OCI-LY3 (cell line): Measurements from ENCODE around the gene SCAND1.

Source experiments
- H2AFZ ChIP-seq: fragments of 200-600, 300-600 bp; shearing (Covaris generic); 2 replicates; pipeline ENCODE4 v1.6.0; 2014; ENCODE audit warnings: antibody characterized with exemption, low read depth, low read length
- H3K27ac ChIP-seq: fragments of 200-600, 300-600 bp; sonication (generic); 2 replicates; pipeline ENCODE4 v1.5.1; 2014; ENCODE audit warnings: mild to moderate bottlenecking, low read length, moderate library complexity, mixed read lengths
- H3K27me3 ChIP-seq: fragments of 200-600, 300-600 bp; sonication (generic); 2 replicates; pipeline ENCODE4 v1.6.1; 2014; ENCODE audit warnings: low read depth, low read length, mixed read lengths
- H3K36me3 ChIP-seq: fragments of 200-600, 300-600 bp; sonication (generic); replicated peaks from 2 replicates; pipeline ENCODE3; 2014; ENCODE audit warnings: low read depth, low read length, mixed read lengths
- H3K4me1 ChIP-seq: fragments of 300-600, 200-600 bp; sonication (generic); 2 replicates; pipeline ENCODE4 v1.6.1; 2014; ENCODE audit warnings: low read length, mixed read lengths
- H3K4me2 ChIP-seq: fragments of 200-600, 300-600 bp; sonication (generic); 2 replicates; pipeline ENCODE4 v1.6.1; 2014; ENCODE audit warnings: low read length, mixed read lengths
- H3K4me3 ChIP-seq: fragments of 300-600, 200-600 bp; sonication (generic); 2 replicates; pipeline ENCODE4 v1.5.1; 2014; ENCODE audit warnings: antibody characterized with exemption, mild to moderate bottlenecking, low read length, moderate library complexity
- H3K79me2 ChIP-seq: fragments of 300-600, 200-600 bp; shearing (Covaris generic); 2 replicates; pipeline ENCODE4 v1.6.1; 2014; ENCODE audit warnings: mild to moderate bottlenecking, low read length, mixed read lengths
- H3K9ac ChIP-seq: fragments of 300-600, 200-600 bp; shearing (Covaris generic); 2 replicates; pipeline ENCODE4 v1.6.0; 2014; ENCODE audit warnings: mild to moderate bottlenecking, low read length, moderate library complexity
- H3K9me3 ChIP-seq: fragments of 200-600, 300-600 bp; shearing (Covaris generic); 2 replicates; pipeline ENCODE4 v1.6.1; 2014; ENCODE audit warnings: low read length, mixed read lengths; ENCODE audit not compliant: insufficient read depth
- H4K20me1 ChIP-seq: fragments of 200-600, 300-600 bp; sonication (generic); 2 replicates; pipeline ENCODE4 v1.6.1; 2016; ENCODE audit warnings: low read length, mixed read lengths; ENCODE audit not compliant: insufficient read depth
- CTCF ChIP-seq: fragments of 200-600, 300-600 bp; sonication (generic); IDR thresholded peaks from 2 replicates; pipeline ENCODE4 v1.5.1; 2014; ENCODE audit warnings: antibody characterized with exemption, low read length, low read depth
- EZH2phosphoT487 ChIP-seq: fragments of 200-600 bp; shearing (Covaris generic); IDR thresholded peaks from 2 replicates; pipeline ENCODE4 v1.6.1; 2018; ENCODE audit warnings: antibody characterized with exemption, mixed run types, low read depth

SCAND1 gene

GRCh38 chr20:35978041-35978513 is 23.8 kb upstream of the SCAND1 start:
- no peaks in the 10 kb centered on the region for H3K79me2 ChIP-seq
- H4K20me1 ChIP-seq, result no peaks in the 10 kb centered on the region
- no peak overlapping the region for H3K4me2 ChIP-seq
- TF ChIP-seq CTCF (no peak), EZH2phosphoT487 (no peak)
- no peak overlapping the region for H2AFZ ChIP-seq
- no peaks in the 10 kb centered on the region for H3K4me1 ChIP-seq
- H3K9ac ChIP-seq, result no peak overlapping the region
- H3K9me3 ChIP-seq, result no peaks in the 10 kb centered on the region
- no peak overlapping the region for H3K4me3 ChIP-seq
- no peaks in the 10 kb centered on the region for H3K36me3 ChIP-seq
- no peaks in the 10 kb centered on the region for H3K27me3 ChIP-seq
- H3K27ac ChIP-seq, result no peak overlapping the region

- no peak overlapping the region for H3K9ac ChIP-seq
- H3K4me2 ChIP-seq, result no peak overlapping the region
- H4K20me1 ChIP-seq, result no peaks in the 10 kb centered on the region
- H3K79me2 ChIP-seq, result no peaks in the 10 kb centered on the region
- H3K36me3 ChIP-seq, result no peaks in the 10 kb centered on the region
- no peaks in the 10 kb centered on the region for H3K4me1 ChIP-seq
- H3K27me3 ChIP-seq, result no peaks in the 10 kb centered on the region
- no peaks in the 10 kb centered on the region for H3K9me3 ChIP-seq
- no peak for TF ChIP-seq CTCF
- TF ChIP-seq EZH2phosphoT487, result no peak
- H3K4me3 ChIP-seq, result no peak overlapping the region
- no peak overlapping the region for H3K27ac ChIP-seq
- H2AFZ ChIP-seq, result no peak overlapping the region
Measured at GRCh38 chr20:35975576-35976373, 21.5 kb upstream of the SCAND1 start.

GRCh38 chr20:35974256-35974655 is 20.0 kb upstream of the SCAND1 start:
- Histone ChIP-seq H4K20me1 (no peaks in the 10 kb centered on the region), H3K27ac (no peak overlapping the region), H3K4me2 (no peak overlapping the region), H2AFZ (no peak overlapping the region), H3K4me3 (no peak overlapping the region), H3K9me3 (no peaks in the 10 kb centered on the region), H3K4me1 (no peaks in the 10 kb centered on the region), H3K27me3 (no peaks in the 10 kb centered on the region), H3K9ac (no peak overlapping the region), H3K36me3 (no peaks in the 10 kb centered on the region), H3K79me2 (no peaks in the 10 kb centered on the region)
- TF ChIP-seq EZH2phosphoT487, result no peak
- TF ChIP-seq CTCF, result no peak

- no peak overlapping the region for H3K9ac ChIP-seq
- no peaks in the 10 kb centered on the region for H3K4me1 ChIP-seq
- H4K20me1 ChIP-seq, result no peaks in the 10 kb centered on the region
- no peak overlapping the region for H2AFZ ChIP-seq
- H3K4me3 ChIP-seq, result no peak overlapping the region
- H3K27ac ChIP-seq, result no peak overlapping the region
- 0 out of 2 replicates have a peak, but pooled peaks cover 5% of the 10 kb centered on the region for H3K27me3 ChIP-seq
- no peaks in the 10 kb centered on the region for H3K9me3 ChIP-seq
- H3K36me3 ChIP-seq, result no peaks in the 10 kb centered on the region
- H3K79me2 ChIP-seq, result no peaks in the 10 kb centered on the region
- H3K4me2 ChIP-seq, result no peak overlapping the region
- TF ChIP-seq CTCF, result no peak
- no peak for TF ChIP-seq EZH2phosphoT487
Measured at GRCh38 chr20:35972462-35972861, 18.2 kb upstream of the SCAND1 start.
